CD1c-positive myeloid dendritic cell (primary cell): ENCODE results near the gene BOD1L2.

ENCODE experiments used
- DNase-seq: peaks from one replicate; pipeline ENCODE4 v3.0.0-alpha.2; 2016; ENCODE audit errors: extremely low spot score

BOD1L2 gene

DNA sequence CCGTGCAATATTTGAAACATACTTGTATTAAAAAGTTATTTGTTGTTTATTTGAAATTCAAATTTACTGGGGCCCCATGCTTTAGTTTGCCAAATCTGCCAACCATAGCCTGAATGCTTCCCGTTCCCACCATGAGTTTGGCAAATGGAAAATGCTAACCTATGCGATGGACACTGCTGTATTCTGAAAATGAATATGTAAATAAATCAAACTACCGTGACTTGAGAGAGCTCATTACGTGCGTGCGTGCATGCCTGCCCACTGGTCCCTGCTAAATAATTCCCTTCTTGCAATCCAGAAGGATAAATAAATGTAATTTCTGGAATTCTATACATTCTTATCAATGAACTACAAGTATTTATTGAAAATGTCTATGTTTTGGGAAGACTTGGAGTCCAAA is 3.2 kb downstream of the BOD1L2 start:
- DNase-seq = no peak

DNA sequence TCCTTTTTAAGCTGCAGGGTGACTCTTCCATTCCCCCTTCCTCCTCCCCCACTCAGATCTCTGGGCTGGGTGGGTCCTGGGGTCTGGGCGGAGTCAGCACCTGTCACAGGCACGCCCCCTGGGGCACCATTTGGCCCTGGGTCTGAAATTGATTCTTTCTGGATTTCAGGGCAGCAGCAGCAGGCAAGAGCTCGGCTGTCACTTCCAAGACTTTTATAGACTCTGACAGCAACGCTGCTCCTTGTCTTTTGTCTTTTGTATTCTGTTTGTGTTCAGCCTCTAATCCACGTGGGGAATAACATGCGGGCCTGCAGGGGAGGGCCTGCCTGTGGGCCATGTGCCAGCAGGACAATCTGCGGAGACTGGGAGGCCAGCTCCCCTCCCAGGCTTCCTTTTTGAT is 3.9 kb downstream of the BOD1L2 start:
- DNase-seq = no peak

DNA sequence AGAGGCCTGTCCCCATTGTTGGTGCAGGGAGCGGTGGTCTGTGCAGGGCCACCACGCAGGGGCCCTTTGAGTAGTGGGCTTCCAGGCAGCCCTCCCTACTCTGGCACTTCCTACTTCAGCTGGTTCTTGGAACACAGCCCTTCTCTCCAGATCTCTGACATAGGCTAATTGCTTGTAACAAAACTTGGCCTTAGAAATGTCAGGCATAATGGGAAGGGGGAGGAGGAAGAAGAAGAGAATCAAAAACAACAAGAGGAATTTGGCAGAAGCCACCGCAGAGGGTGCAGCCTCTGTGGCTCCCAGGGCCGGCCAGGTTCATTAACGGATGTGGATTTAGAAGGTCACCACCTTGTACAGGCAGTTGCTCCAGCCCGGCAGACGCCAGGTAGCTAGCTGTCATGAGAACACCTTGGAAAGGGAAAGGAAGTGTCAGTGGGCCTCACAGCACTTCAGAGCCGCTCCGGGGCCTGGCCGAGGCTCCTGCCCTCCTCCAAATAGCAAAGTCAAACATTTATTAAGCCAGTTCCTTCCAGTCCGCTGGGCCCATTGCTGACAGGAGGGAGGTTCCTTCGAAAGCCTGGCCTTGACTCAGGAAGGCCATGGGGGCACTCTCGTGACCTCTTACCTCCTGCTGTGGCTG is 7.4 kb downstream of the BOD1L2 start:
- no peak for DNase-seq

DNA sequence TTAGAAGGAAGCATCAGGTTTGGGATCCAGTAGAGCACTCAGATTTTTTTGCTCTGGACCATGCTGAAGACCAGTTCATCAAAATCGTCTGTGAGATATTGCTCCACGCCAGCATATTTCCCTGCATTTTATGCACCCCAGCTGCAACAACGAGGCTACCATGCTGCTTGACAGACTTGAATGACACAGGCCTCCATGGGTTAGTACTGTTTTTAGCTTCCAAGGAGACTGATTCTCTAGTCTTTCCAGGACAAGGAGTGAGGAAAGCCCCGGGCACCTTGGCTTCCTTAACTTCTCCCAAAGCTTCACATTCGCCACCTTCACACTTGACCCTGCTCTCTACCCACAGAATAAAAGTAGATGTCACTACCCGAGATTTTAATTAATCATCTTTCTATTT is 17.5 kb downstream of the BOD1L2 start:
- DNase-seq = no peak

DNA sequence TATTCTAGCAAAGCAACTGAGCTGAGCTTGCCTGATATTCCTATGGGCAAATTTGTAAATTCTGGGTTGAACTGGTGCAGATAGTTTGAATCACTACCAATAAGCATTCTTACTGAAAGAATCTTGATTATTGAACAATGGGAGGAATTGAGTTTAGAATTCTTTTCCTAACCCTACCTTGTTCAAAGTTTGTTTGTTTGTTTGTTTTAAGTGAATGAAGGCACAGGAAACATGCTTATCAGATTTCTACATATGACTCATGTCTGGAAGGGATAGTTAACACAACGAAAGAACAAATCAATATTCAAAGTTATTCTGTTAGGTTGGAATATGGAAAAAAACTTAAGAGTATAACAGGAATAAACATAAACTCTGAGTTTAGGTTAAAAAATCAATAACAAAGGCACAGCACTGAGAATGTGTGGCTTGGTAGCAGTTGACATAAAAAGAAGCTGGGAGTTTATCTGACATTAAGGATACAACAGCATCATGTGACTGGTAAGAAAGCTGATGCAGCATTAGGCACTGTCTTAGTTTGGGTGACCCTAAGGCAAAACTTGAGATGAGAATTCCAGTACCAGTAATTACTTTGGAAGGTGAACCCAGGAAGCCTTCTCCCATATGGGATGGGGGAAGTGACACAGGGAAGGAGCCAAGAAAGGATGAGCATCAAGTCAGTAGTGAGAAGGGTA is 20.9 kb downstream of the BOD1L2 start:
- no peak for DNase-seq

DNA sequence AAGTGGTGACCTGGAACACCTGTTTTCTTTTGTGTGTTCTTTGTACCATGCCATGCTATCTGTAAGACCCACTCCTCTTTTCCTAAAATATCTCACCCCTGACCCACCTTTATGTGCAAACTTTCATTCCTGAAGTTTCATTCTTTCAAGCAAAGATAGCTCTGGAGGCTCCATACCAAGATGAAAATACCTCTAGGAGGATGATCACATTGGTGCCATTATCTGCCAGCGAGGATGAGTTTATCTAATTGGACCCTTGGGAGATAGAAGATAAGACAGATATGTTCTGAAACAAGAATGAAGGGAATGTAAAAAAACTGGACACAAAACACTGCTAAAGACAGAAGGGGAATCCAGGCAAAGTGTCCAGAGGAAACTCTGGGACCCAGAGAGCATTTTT is 24.1 kb downstream of the BOD1L2 start:
- DNase-seq = no peak

DNA sequence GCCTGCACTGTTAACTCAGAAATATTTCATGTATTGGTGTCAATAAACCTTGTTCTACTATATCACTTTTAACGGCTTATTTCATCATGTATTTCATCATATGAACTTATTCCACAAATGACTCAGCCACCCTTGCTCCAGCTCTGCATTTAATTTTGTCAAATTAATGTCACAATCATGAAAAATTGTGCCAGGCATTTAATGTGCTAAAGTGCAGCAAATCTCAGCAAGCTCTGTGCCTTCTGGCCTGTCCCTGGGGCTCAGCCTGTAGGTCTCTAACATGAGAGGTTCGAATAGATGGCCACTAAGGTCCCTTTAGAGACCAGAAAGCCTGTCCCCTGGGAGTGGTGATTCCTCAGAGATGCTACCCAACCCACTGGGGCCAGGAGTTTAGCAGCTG is 28.6 kb downstream of the BOD1L2 start:
- no peak for DNase-seq

DNA sequence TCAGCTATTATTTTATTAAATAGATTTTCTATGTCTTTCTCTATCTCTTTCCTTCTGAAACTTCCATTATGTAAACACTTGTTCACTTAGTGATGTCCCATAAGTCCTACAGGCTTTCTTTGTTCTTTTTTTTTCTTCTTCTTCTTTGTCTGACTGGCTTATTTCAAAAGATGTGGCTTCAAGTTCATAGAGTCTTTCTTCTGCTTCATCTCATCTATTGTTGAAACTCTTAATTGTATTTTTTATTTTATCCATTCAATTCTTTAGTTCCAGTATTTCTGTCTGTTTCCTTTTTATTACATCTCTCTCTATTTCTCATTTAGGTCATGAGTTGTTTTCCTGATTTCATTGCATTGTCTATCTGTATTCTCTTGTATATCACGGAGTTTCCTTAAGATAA is 38.5 kb downstream of the BOD1L2 start:
- DNase-seq = no peak

DNA sequence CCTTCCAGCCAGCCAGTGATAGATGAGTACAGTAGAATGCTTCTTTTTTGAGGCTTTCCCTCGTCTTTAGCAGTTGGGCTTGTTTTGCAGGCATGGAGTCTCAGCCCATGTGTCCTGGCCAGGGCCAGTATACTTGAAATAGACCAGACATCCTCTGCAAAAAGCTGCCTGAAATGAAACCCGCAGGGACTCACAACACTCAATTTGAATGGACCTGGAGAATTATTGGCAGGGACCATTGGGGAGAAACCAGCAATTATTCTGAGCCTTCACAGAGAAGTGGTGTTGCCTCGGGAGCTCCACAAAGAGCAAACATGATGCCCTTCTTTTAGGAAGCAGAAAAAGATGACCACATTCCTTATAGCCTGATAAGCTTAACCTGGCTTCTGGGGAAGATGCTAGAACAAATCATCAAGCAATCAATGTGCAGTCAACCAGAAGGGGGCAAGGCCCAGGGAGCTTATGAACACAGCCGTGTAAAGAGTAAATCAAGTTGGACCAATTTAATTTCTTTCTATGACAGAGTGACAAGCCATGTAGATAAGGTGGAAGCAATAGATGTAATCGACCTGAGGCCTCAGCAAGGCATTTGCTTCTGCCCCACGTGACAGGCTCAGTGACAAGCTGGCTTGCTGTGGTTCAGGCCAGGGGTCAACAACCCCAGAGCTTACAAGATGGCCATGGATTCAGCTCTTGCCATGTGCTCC is 42.1 kb downstream of the BOD1L2 start:
- no peak for DNase-seq

DNA sequence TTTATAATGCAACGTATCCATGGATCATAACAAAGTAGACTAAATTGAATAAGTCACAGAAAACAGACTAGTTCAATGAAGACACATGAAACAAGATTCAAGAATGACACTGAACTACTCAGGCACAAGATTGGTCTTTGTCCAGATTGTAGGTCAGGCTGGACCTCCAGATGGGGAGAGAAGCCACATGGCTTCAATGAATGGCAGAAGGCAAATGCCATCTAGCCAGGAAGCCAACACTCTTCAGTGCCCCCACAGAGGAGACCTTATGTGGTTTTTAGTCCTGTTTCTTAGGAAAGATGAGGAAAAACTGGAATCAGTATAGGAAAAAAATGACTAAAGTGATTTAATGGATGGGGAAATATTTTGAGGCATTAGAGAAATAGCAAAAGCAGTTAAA is 43.1 kb downstream of the BOD1L2 start:
- DNase-seq = no peak

DNA sequence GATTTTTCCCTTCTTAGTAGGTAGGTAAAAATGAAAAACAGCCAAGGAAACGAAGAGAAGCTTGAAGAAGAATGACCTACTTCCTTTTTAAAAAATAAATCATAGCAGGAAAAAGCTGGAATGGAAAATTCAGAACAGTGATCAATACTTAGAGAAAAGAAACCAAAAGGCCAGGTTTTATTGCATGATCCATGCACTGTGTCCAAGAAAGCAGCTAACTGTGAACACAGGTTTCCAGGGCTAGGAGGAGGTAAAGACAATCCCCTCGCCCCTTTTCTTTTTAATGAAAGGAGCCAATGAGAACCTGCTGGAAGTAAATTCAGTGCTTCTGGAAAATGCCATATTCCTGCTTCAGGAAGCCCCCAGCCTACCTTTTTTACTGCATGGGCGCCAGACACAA is 47.2 kb downstream of the BOD1L2 start:
- DNase-seq = no peak

DNA sequence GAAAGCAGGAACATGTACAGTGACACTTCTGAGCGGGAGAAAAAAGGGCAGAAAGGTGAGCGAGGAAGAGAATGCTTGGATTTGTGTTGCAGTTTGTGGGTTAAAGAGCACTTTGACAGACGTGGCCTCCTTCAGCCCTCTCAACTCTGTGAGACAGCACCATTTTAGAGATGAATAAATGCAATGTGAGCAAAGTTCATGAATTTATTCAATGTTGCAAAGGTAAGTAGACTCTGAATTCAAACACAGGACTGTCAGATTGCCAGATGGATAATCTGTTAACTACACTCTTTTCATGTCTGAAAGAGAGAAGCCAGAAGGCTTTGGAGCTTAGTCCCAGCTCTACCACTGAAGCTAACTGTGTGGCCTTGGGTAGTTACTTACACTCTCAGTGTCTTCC is 47.7 kb downstream of the BOD1L2 start:
- DNase-seq = no peak

DNA sequence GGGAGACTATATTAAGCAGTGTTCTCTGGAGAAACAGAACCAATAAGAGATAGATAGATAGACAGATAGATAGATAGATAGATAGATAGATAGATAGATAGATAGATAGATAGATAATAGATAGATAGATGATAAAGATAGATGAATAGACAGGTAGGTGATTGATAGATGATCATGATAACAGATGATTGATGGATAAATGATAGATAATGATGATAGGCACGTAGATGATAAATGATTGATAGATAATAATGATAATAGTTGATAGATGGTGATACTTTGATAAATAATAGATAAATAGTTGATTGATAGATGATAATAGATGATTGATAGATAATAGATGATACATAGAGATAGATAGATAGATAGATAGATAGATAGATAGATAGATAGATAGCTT is 48.5 kb downstream of the BOD1L2 start:
- DNase-seq = no peak

DNA sequence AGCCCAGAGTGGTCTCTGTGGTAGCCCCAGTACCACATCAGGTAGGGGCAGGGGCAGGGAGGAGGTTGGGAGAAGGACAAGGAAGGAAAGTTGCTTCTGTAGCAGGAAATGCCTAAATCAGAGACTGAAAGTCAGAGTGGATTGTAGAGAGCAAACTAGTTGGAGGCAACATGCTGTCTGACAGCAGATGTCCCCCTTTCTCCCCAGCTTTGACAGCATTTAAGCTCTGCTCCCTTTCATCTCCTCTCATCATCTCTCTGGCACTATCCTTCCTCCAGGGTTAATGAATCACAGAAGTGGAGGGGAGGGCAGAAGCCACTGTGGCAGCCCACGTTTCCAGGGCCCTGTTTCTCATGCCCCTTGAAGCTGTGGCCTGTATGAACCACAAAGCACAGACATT is 50.4 kb downstream of the BOD1L2 start:
- no peak for DNase-seq

DNA sequence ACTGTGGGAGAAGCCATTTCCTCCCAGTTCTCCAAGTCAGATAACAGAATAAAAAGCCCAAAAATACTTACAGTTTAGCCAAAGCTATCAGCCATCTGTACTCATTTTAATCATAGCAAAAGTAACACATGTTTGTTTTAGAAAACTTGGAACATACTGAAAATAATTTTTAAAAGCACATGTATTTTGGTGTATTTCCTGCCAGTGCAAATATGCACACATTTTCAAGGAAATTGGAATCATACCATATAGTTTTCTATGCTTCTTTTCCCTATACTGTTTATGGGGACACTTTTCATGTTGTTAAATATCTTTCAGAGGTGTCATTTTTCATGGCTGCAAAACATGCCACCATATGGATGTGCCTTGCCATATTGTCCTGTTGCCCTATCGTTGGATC is 51.2 kb downstream of the BOD1L2 start:
- no peak for DNase-seq
